GM10266 (cell line): ENCODE results near the gene PERP.
"Not testable (repeated sequence)": the region's sequence is repeated elsewhere in the genome, so short reads cannot be mapped to it uniquely, and the experiment has no call there.

Experiments used
- DNase-seq: peaks from one replicate; pipeline ENCODE4 v3.0.0; 2012; ENCODE audit errors: extremely low spot score
- CTCF ChIP-seq: IDR thresholded peaks from 2 replicates; pipeline ENCODE4 v1.5.1; 2012; ENCODE audit warnings: mild to moderate bottlenecking, low read depth; ENCODE audit not compliant: control insufficient read depth, insufficient read depth; ENCODE audit errors: missing control alignments

Gene PERP

GRCh38 chr6:138084904-138085838 is 22.0 kb downstream of the PERP start:
- TF ChIP-seq CTCF, result no peak
- no peak for DNase-seq

- no peak for DNase-seq
- no peak for TF ChIP-seq CTCF
Observed at GRCh38 chr6:138082232-138082631, 25.0 kb downstream of the PERP start.

GRCh38 chr6:138079556-138079955 is 27.7 kb downstream of the PERP start:
- not testable (repeated sequence) for DNase-seq

GRCh38 chr6:138078491-138078890 is 28.7 kb downstream of the PERP start:
- DNase-seq, result no peak
- TF ChIP-seq CTCF, result no peak

- TF ChIP-seq CTCF, result no peak
- DNase-seq, result no peak
Observed at GRCh38 chr6:138073264-138073663, 34.0 kb downstream of the PERP start.

- no peak for TF ChIP-seq CTCF
- no peak for DNase-seq
Observed at GRCh38 chr6:138063726-138064125, 43.5 kb downstream of the PERP start.

GRCh38 chr6:138054982-138055381 is 52.2 kb downstream of the PERP start:
- no peak for TF ChIP-seq CTCF
- no peak for DNase-seq
